Panc1 (cell line): ENCODE measurements around the gene UBR2.
A peak's percentile ranks its signal among the peaks of the same experiment; 100 is the strongest.

Experiments used
- CTCF ChIP-seq: fragments of 450-650 bp; IDR thresholded peaks from 2 replicates; pipeline ENCODE4 v1.5.1; 2017; ENCODE audit warnings: mild to moderate bottlenecking
- POLR2AphosphoS5 ChIP-seq: IDR thresholded peaks from 2 replicates; pipeline ENCODE4 v1.6.1; 2012; ENCODE audit warnings: mild to moderate bottlenecking, low read depth, low read length, moderate library complexity
- REST ChIP-seq, 2 experiments: IDR thresholded peaks; 2 replicates each; pipeline ENCODE4 v1.6.1; 2011 to 2012; ENCODE audit warnings: low read depth in 2 of 2, control low read depth in 1 of 2, low read length in 1 of 2, mild to moderate bottlenecking in 1 of 2, moderate library complexity in 1 of 2; ENCODE audit not compliant: insufficient read depth in 1 of 2
- SIN3A ChIP-seq: IDR thresholded peaks from 2 replicates; pipeline ENCODE4 v1.6.1; 2012; ENCODE audit warnings: low read depth, mild to moderate bottlenecking, low read length, moderate library complexity, borderline replicate concordance; ENCODE audit not compliant: insufficient read depth
- TCF7L2 ChIP-seq: IDR thresholded peaks from 2 replicates; pipeline ENCODE4 v1.6.1; 2011; ENCODE audit warnings: mild to moderate bottlenecking, low read depth, low read length, inconsistent platforms

GRCh38 chr6:42563697-42564505, at the start of gene UBR2:
- peak; percentile 53 for TF ChIP-seq CTCF
- peak; percentile 50 for TF ChIP-seq TCF7L2
- TF ChIP-seq REST (IDR thresholded peaks at IDR 0.05; ENCODE audit: insufficient read depth in 1 of 2, low read depth in 2 of 2, low read length in 1 of 2): no peak
- TF ChIP-seq SIN3A: peak; percentile 74
- TF ChIP-seq POLR2AphosphoS5: peak; percentile 58; the same call in 1 of the 2 replicates
